HepG2 (cell line): ENCODE data around the gene TROAP. TPM values are rescaled to one million over a fixed set of nuclear protein-coding genes. Genes with fewer than 3 reads are reported as not detected.

Experiments
- ATAC-seq: fragments of 200-7000 bp; cut with Tn5 transposase; 3 replicates; pipeline ENCODE4 v1.9.1; 2020; ENCODE audit warnings: mild to moderate bottlenecking, moderate library complexity
- BruUV-seq: library from RNA; stranded (reverse); fragments of 400-500 nt; replicated peaks from 2 replicates; lab custom pipeline; 2021; lab: Mats Ljungman, UMichigan
- CTCF ChIA-PET: fragments of 300-600 bp; formaldehyde crosslinking; extraction: SDS; loops from one replicate; lab custom pipeline; 2021; ENCODE audit warnings: low total read pairs, inconsistent platforms, low intra/inter-chr PET ratio; lab: Yijun Ruan, JAX
- POLR2A ChIA-PET: fragments of 350-600 bp; sonication (Branson Sonifier 250); formaldehyde crosslinking; loops from one replicate; lab custom pipeline; 2020; ENCODE audit warnings: antibody characterized with exemption, inconsistent platforms; lab: Yijun Ruan, JAX
- DNase-seq: peaks from one replicate; pipeline ENCODE4 v3.0.0-alpha.2; 2015; ENCODE audit warnings: low spot score
- FAIRE-seq: peaks from 3 replicates; lab custom pipeline; 2011; peaks lifted over from hg19 to GRCh38; lab: Jason Lieb, UNC
- H2AFZ ChIP-seq: one replicate; pipeline ENCODE4 v1.6.1; 2011; ENCODE audit warnings: low read length, inconsistent platforms
- H3K27ac ChIP-seq: fragments of 300-600 bp; 3 replicates; pipeline ENCODE4 v1.8.0; 2011; ENCODE audit warnings: mixed run types, mild to moderate bottlenecking, mixed read lengths, low read length, inconsistent platforms; ENCODE audit not compliant: insufficient read depth; ENCODE audit errors: extremely low read length
- H3K27me3 ChIP-seq, 2 experiments: fragments of 200-600 bp in 1 of 2; 2 replicates in 1 of 2; 3 replicates in 1 of 2; pipeline versions ENCODE4 v1.6.0 to v1.8.0; 2011; ENCODE audit warnings: low read length in 2 of 2, mild to moderate bottlenecking in 2 of 2, moderate library complexity in 2 of 2, inconsistent platforms in 1 of 2; ENCODE audit not compliant: insufficient read depth in 2 of 2, control insufficient read depth in 1 of 2
- H3K36me3 ChIP-seq, 2 experiments: fragments of 200-600 bp in 1 of 2; replicated peaks in 1 of 2; 2 replicates in 1 of 2; 3 replicates in 1 of 2; pipeline versions ENCODE4 v1.5.1 to v1.8.0; 2011; ENCODE audit warnings: low read length in 2 of 2, inconsistent platforms in 1 of 2; ENCODE audit not compliant: insufficient read depth in 2 of 2, control insufficient read depth in 1 of 2
- H3K4me1 ChIP-seq: 2 replicates; pipeline ENCODE4 v1.5.1; 2012; ENCODE audit warnings: low read length, inconsistent platforms; ENCODE audit not compliant: insufficient read depth
- H3K4me2 ChIP-seq: 2 replicates; pipeline ENCODE4 v1.6.0; 2011; ENCODE audit warnings: low read depth, low read length, inconsistent platforms
- H3K4me3 ChIP-seq, 3 experiments: fragments of 200-600 bp in 1 of 3; sonication (generic), shearing (Covaris generic) in 1 of 3; replicated peaks in 1 of 3; 2 replicates each; pipeline ENCODE4 v1.5.1; 2011 to 2016; ENCODE audit warnings: low read length in 3 of 3, inconsistent platforms in 2 of 3, low read depth in 2 of 3, mild to moderate bottlenecking in 2 of 3, control low read depth in 1 of 3, mixed read lengths in 1 of 3; ENCODE audit not compliant: insufficient read depth in 1 of 3
- H3K79me2 ChIP-seq: one replicate; pipeline ENCODE4 v1.6.1; 2011; ENCODE audit warnings: low read length, inconsistent platforms; ENCODE audit not compliant: insufficient read depth
- H3K9ac ChIP-seq: 2 replicates; pipeline ENCODE4 v1.6.0; 2011; ENCODE audit warnings: mild to moderate bottlenecking, low read depth, low read length, inconsistent platforms; ENCODE audit not compliant: insufficient read depth
- H3K9me3 ChIP-seq: 2 replicates; pipeline ENCODE4 v1.5.1; 2012; ENCODE audit warnings: mild to moderate bottlenecking, low read length
- H4K20me1 ChIP-seq: 2 replicates; pipeline ENCODE4 v1.6.0; 2011; ENCODE audit warnings: inconsistent platforms, mild to moderate bottlenecking, low read length, moderate library complexity; ENCODE audit not compliant: insufficient read depth
- HNF4A ChIP-seq: sonication (generic); formaldehyde crosslinking; IDR thresholded peaks from 2 replicates; pipeline ENCODE4 v1.4.0; 2020; ENCODE audit warnings: missing genetic modification reagents
- NCOA2 ChIP-seq: sonication (generic); formaldehyde crosslinking; IDR thresholded peaks from 2 replicates; pipeline ENCODE4 v1.8.0; 2022; ENCODE audit warnings: inconsistent platforms
- NRL ChIP-seq: sonication (generic); formaldehyde crosslinking; IDR thresholded peaks from 2 replicates; pipeline ENCODE4 v1.5.0; 2020; ENCODE audit warnings: missing genetic modification reagents, mild to moderate bottlenecking, moderate library complexity, borderline replicate concordance
- RFXAP ChIP-seq: sonication (generic); formaldehyde crosslinking; IDR thresholded peaks from 2 replicates; pipeline ENCODE4 v1.4.0; 2020; ENCODE audit warnings: missing genetic modification reagents, borderline replicate concordance
- SALL1 ChIP-seq: sonication (generic); formaldehyde crosslinking; IDR thresholded peaks from 2 replicates; pipeline ENCODE4 v1.8.0; 2022; ENCODE audit warnings: mild to moderate bottlenecking, missing genetic modification reagents
- SKIL ChIP-seq: sonication (generic); formaldehyde crosslinking; IDR thresholded peaks from 2 replicates; pipeline ENCODE4 v1.8.0; 2022; ENCODE audit warnings: missing genetic modification reagents, mild to moderate bottlenecking, moderate library complexity, borderline replicate concordance
- TP53 ChIP-seq: sonication (generic); formaldehyde crosslinking; conservative IDR thresholded peaks from 2 replicates; pipeline ENCODE4 v1.4.0; 2020; ENCODE audit warnings: missing genetic modification reagents
- WIZ ChIP-seq: sonication (generic); formaldehyde crosslinking; IDR thresholded peaks from 2 replicates; pipeline ENCODE4 v1.5.1; 2020; ENCODE audit warnings: mild to moderate bottlenecking, missing genetic modification reagents
- ZBTB38 ChIP-seq: sonication (generic); formaldehyde crosslinking; IDR thresholded peaks from 2 replicates; pipeline ENCODE4 v1.5.1; 2020; ENCODE audit warnings: mild to moderate bottlenecking, missing genetic modification reagents
- ZNF121 ChIP-seq: sonication (generic); formaldehyde crosslinking; IDR thresholded peaks from 2 replicates; pipeline ENCODE4 v1.5.0; 2020; ENCODE audit warnings: mild to moderate bottlenecking, missing genetic modification reagents
- ZNF766 ChIP-seq: sonication (generic); formaldehyde crosslinking; IDR thresholded peaks from 2 replicates; pipeline ENCODE4 v1.5.0; 2020; ENCODE audit warnings: missing genetic modification reagents, borderline replicate concordance
- ZNF780A ChIP-seq: sonication (generic); formaldehyde crosslinking; IDR thresholded peaks from 2 replicates; pipeline ENCODE4 v1.8.0; 2022; ENCODE audit warnings: mild to moderate bottlenecking, missing genetic modification reagents, moderate library complexity
- WGBS: methylation state at CpG from one replicate; pipeline ENCODE4 v1.1.6; 2017; ENCODE audit warnings: low lambda C conversion rate; 5-methylcytosine and 5-hydroxymethylcytosine counted together
- in situ Hi-C: cut with HindIII; loops from 2 replicates; pipeline ENCODE4 v1.10.0; 2017; ENCODE audit warnings: low pct_unique_long_range_greater_than_20kb; ENCODE audit not compliant: extremely low pct_ligation_motif_present
- intact Hi-C: fragments of 100-400 bp; cut with micrococcal nuclease; formaldehyde crosslinking; loops from one replicate; pipeline ENCODE4 v1.10.0; 2022; ENCODE audit not compliant: unreplicated experiment
- polyA plus RNA-seq, 8 experiments: library from polyadenylated mRNA; depleted of rRNA in 3 of 8; stranded (reverse) in 7 of 8; unstranded in 1 of 8; fragments of >200 nt; fragmentation: Illumina TruSeq in 4 of 8; extraction: Trizol in 4 of 8; gene quantifications; 2 replicates each; pipeline versions ENCODE4 v1.2.1 to v1.2.3, GENCODE V29; 2011 to 2016; ENCODE audit warnings: low read depth in 4 of 8, missing spikeins in 1 of 8, mixed read lengths in 1 of 8; ENCODE audit not compliant: insufficient read depth in 1 of 8
- total RNA-seq, 5 experiments: library from RNA; depleted of rRNA; stranded (reverse); fragments of >200 nt; fragmentation: Illumina TruSeq; extraction: Trizol; gene quantifications; 2 replicates each; pipeline ENCODE4 v1.2.3, GENCODE V29; 2016; ENCODE audit warnings: low read depth in 1 of 5
- TF ChIP-seq, protein P1 (sequence below): sonication (generic); formaldehyde crosslinking; IDR thresholded peaks from 2 replicates; pipeline ENCODE4 v1.9.0; 2022; ENCODE audit warnings: missing genetic modification reagents, mild to moderate bottlenecking, borderline replicate concordance

Gene TROAP
- total and polyA plus RNA-seq, 2 of the 13 experiments (the other 11 are each of a cell fraction or from before 2014, with no cell fraction given) = 22.5 to 30.9 TPM

DNA sequence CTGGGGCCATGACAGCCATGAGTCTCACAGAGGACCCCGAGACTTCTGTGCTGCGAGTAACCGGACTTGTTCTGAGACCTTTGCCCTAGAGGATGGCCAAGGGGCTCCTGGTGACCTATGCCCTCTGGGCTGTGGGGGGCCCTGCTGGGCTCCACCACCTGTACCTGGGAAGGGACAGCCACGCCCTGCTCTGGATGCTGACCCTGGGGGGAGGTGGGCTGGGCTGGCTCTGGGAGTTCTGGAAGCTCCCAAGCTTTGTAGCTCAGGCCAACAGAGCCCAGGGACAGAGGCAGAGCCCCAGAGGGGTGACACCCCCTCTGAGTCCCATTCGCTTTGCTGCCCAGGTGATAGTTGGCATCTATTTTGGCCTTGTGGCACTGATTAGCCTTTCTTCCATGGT, 25.7 kb downstream of the TROAP start:
- FAIRE-seq = no peak
- H3K4me1 ChIP-seq = peaks cover 52% of the 10 kb centered on the region
- 0 out of 2 replicates have a peak, but pooled peaks have one; percentile 6 for TF ChIP-seq HNF4A (CRISPR knock-in tag)
- TF ChIP-seq WIZ (CRISPR knock-in tag) = no peak
- no peak for TF ChIP-seq NCOA2 (CRISPR knock-in tag)
- 0 out of 2 replicates have a peak, but pooled peaks have one; percentile 19 for TF ChIP-seq NRL (CRISPR knock-in tag)
- TF ChIP-seq, all 625 proteins: peak for 2
- H3K9me3 ChIP-seq = no peaks in the 10 kb centered on the region
- H3K27ac ChIP-seq = peak overlapping the region; percentile 85
- ChIA-PET CTCF (interaction anchor here (1.2 to 3.0 kb wide), 2 partner anchors 8 to 17 kb away, joined by 6 read pairs; no protein-coding TSS in a partner anchor), POLR2A (interaction anchor here (1.4 to 4.5 kb wide), 5 partner anchors 10 to 392 kb away, joined by 4 to 41 read pairs (median 9); partner anchors contain the start of genes SPATS2, TMBIM6 and TROAP)
- ATAC-seq = no peak
- peak overlapping the region; percentile 63 to 86 (median 84); a peak in 5 of 6 replicates for H3K4me3 ChIP-seq
- in situ Hi-C loops = loop anchor here (10.0 kb wide), 1 partner anchor 64 kb away; no protein-coding TSS in a partner anchor
- no peak for DNase-seq
- H2AFZ ChIP-seq = no peak overlapping the region
- peaks cover 17% of the 10 kb centered on the region for H3K79me2 ChIP-seq
- no TSS peak for BruUV-seq
- peaks cover 7 to 29% of the 10 kb centered on the region in 2 experiments; a peak in 4 of 5 replicates for H3K27me3 ChIP-seq
- peaks cover 2 to 3% of the 10 kb centered on the region in 2 experiments; a peak in 2 of 5 replicates for H3K36me3 ChIP-seq
- H3K9ac ChIP-seq = peak overlapping the region; percentile 90
- WGBS = 52% methylated on average over 2 of the region's 5 CpGs
- H3K4me2 ChIP-seq = peak overlapping the region; percentile 78
- intact Hi-C loops = no loop called here
- H4K20me1 ChIP-seq = 0 out of 2 replicates have a peak, but pooled peaks cover 5% of the 10 kb centered on the region

- Histone ChIP-seq H3K9me3 (no peaks in the 10 kb centered on the region), H3K27ac (no peak overlapping the region), H4K20me1 (0 out of 2 replicates have a peak, but pooled peaks cover 2% of the 10 kb centered on the region), H3K27me3 (peaks cover 6 to 24% of the 10 kb centered on the region in 2 experiments; a peak in 4 of 5 replicates), H3K4me2 (peak overlapping the region; percentile 78), H3K36me3 (peaks cover 2 to 3% of the 10 kb centered on the region in 2 experiments; a peak in 2 of 5 replicates), H3K9ac (peak overlapping the region; percentile 90; the same call in 1 of the 2 replicates), H3K4me1 (peaks cover 48% of the 10 kb centered on the region), H2AFZ (no peak overlapping the region), H3K4me3 (peak overlapping the region; percentile 32 to 86 (median 84)), H3K79me2 (peaks cover 17% of the 10 kb centered on the region)
- in situ Hi-C loops = loop anchor here (10.0 kb wide), 1 partner anchor 64 kb away; no protein-coding TSS in a partner anchor
- ChIA-PET CTCF (no interaction called here), POLR2A (interaction anchor here (1.0 to 4.5 kb wide), 5 partner anchors 9 to 104 kb away, joined by 3 to 41 read pairs (median 9); partner anchors contain the start of genes SPATS2 and TROAP)
- ATAC-seq (no peak), FAIRE-seq (no peak), DNase-seq (no peak)
- intact Hi-C loops = no loop called here
- WGBS = 95% methylated on average over 4 of the region's 11 CpGs
- no TSS peak for BruUV-seq
- TF ChIP-seq ZNF766 (CRISPR knock-in tag) (no peak), SKIL (CRISPR knock-in tag) (no peak), ZBTB38 (CRISPR knock-in tag) (peak; percentile 73; the same call in 1 of the 2 replicates), RFXAP (CRISPR knock-in tag) (no peak), ZNF780A (no peak), ZNF121 (no peak), TP53 (CRISPR knock-in tag) (no peak), SALL1 (peak; percentile 20; the same call in 1 of the 2 replicates)
- TF ChIP-seq, protein P1, sequence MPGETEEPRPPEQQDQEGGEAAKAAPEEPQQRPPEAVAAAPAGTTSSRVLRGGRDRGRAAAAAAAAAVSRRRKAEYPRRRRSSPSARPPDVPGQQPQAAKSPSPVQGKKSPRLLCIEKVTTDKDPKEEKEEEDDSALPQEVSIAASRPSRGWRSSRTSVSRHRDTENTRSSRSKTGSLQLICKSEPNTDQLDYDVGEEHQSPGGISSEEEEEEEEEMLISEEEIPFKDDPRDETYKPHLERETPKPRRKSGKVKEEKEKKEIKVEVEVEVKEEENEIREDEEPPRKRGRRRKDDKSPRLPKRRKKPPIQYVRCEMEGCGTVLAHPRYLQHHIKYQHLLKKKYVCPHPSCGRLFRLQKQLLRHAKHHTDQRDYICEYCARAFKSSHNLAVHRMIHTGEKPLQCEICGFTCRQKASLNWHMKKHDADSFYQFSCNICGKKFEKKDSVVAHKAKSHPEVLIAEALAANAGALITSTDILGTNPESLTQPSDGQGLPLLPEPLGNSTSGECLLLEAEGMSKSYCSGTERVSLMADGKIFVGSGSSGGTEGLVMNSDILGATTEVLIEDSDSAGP (CRISPR knock-in tag) = 0 out of 2 replicates have a peak, but pooled peaks have one; percentile 32
Observed at GRCh38 chr12:49349266-49349665, 26.2 kb downstream of the TROAP start.
